Measurements from ENCODE around the gene MRPL42. TPM values are rescaled to one million over a fixed set of nuclear protein-coding genes. Genes with fewer than 3 reads are reported as not detected.

The MRPL42 gene
- total RNA-seq, 1 donor from 2014 or later: 287 TPM

DNA sequence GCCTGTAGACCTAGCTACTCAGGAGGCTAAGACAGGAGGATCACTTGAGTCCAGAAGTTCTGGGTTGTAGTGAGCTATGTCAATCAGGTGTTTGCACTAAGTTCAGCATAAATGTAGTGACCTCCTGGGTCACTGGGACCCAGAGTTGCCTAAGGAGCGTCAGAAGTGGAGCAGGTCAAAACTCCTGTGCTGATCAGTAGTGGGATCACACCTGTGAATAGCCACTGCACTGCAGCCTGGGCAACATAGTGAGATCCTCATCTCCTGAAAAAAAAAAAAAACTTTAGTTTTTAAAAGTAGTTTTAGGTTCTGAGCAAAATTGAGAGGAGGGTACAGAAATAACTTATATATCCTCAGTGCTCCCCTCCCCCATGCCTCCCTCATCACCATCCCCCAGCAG lies 42.2 kb downstream of the MRPL42 start:
- Histone ChIP-seq H4K20me1 (ENCODE audit: low read depth) (no peaks in the 10 kb centered on the region), H3K9me3 (ENCODE audit: low read depth) (no peaks in the 10 kb centered on the region), H3K36me3 (no peaks in the 10 kb centered on the region), H3K4me3 (no peak overlapping the region), H3K4me1 (no peaks in the 10 kb centered on the region), H3F3A (ENCODE audit: low read depth) (no peaks in the 10 kb centered on the region), H2AFZ (replicated peaks) (no peak overlapping the region), H3K9ac (no peak overlapping the region), H3K4me2 (no peak overlapping the region), H3K27me3 (no peaks in the 10 kb centered on the region), H3K79me2 (ENCODE audit: low read depth) (no peaks in the 10 kb centered on the region), H3K27ac (no peak overlapping the region)
- TF ChIP-seq, protein P1, sequence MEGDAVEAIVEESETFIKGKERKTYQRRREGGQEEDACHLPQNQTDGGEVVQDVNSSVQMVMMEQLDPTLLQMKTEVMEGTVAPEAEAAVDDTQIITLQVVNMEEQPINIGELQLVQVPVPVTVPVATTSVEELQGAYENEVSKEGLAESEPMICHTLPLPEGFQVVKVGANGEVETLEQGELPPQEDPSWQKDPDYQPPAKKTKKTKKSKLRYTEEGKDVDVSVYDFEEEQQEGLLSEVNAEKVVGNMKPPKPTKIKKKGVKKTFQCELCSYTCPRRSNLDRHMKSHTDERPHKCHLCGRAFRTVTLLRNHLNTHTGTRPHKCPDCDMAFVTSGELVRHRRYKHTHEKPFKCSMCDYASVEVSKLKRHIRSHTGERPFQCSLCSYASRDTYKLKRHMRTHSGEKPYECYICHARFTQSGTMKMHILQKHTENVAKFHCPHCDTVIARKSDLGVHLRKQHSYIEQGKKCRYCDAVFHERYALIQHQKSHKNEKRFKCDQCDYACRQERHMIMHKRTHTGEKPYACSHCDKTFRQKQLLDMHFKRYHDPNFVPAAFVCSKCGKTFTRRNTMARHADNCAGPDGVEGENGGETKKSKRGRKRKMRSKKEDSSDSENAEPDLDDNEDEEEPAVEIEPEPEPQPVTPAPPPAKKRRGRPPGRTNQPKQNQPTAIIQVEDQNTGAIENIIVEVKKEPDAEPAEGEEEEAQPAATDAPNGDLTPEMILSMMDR (IDR thresholded peaks at IDR 0.05): no peak
- TF ChIP-seq EZH2 (IDR thresholded peaks at IDR 0.05) (no peak), EZH2phosphoT487 (IDR thresholded peaks at IDR 0.05) (no peak)
- DNase-seq (ENCODE audit: low spot score): no peak
- H3K36me3 Mint-ChIP-seq: peaks cover 10% of the 10 kb centered on the region
- H3K4me1 Mint-ChIP-seq: no peaks in the 10 kb centered on the region
- no peak overlapping the region for H3K4me3 Mint-ChIP-seq
- H3K27me3 Mint-ChIP-seq (ENCODE audit: insufficient read depth, low read depth): peaks cover 2% of the 10 kb centered on the region
- no peaks in the 10 kb centered on the region for H3K9me3 Mint-ChIP-seq
- H3K27ac Mint-ChIP-seq: no peak overlapping the region

DNA sequence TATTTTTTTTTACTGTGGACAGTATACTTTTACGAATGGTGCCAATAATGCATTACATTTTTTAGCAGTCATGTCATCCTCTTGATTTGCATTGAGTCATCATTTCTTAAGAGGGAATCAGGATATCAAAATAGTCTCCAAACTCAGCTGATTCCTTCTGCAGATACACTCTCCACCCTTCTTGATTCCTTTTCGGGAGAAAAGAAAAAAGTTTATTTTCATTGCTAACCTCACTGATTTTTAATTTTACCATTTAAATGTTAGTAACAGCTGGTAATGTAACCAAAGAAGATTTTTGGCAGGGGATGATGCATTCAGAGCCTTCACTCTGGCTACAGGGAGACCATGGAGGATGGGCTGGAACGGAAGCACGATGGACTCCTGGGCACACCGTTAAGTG lies 47.5 kb downstream of the MRPL42 start:
- no peaks in the 10 kb centered on the region for H4K20me1 ChIP-seq (ENCODE audit: low read depth)
- Mint-ChIP-seq H3K9me3 (no peaks in the 10 kb centered on the region), H3K36me3 (peaks cover 5% of the 10 kb centered on the region), H3K27ac (no peak overlapping the region), H3K27me3 (ENCODE audit: insufficient read depth, low read depth) (peaks cover under 1% of the 10 kb centered on the region), H3K4me3 (no peak overlapping the region), H3K4me1 (peaks cover 2% of the 10 kb centered on the region)
- no peak for DNase-seq (ENCODE audit: low spot score)
- no peaks in the 10 kb centered on the region for H3K36me3 ChIP-seq
- no peak overlapping the region for H3K9ac ChIP-seq
- no peak overlapping the region for H3K4me2 ChIP-seq
- no peaks in the 10 kb centered on the region for H3K27me3 ChIP-seq
- no peaks in the 10 kb centered on the region for H3K9me3 ChIP-seq (ENCODE audit: low read depth)
- H2AFZ ChIP-seq (replicated peaks): no peak overlapping the region
- H3K79me2 ChIP-seq (ENCODE audit: low read depth): no peaks in the 10 kb centered on the region
- no peak for TF ChIP-seq EZH2phosphoT487 (IDR thresholded peaks at IDR 0.05)
- no peaks in the 10 kb centered on the region for H3F3A ChIP-seq (ENCODE audit: low read depth)
- H3K4me3 ChIP-seq: no peak overlapping the region
- peaks cover 4% of the 10 kb centered on the region for H3K4me1 ChIP-seq
- H3K27ac ChIP-seq: no peak overlapping the region

DNA sequence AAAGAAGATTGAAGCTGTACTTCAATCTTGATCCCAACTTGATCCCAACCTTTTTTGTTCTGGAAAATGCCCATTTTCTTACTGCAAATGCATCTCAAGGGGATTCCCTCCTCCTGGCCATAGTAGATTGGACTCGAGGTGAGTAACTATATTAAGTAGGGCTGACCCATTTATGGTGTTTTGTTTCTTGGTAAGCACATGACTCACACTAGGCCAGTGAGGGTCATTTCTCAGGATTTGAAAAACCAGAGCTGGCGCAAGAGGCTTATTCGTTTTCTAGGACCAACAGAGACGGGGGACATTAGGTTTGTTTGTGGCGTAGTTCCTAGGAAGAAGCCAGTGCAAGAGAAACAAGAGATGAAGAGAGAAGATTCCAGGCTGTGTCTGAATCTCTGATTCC lies 51.4 kb downstream of the MRPL42 start:
- Histone ChIP-seq H3K27ac (no peak overlapping the region), H2AFZ (replicated peaks) (no peak overlapping the region), H3K9ac (no peak overlapping the region), H3K4me1 (peaks cover 7% of the 10 kb centered on the region), H3K27me3 (no peaks in the 10 kb centered on the region), H3K4me2 (no peak overlapping the region), H4K20me1 (ENCODE audit: low read depth) (no peaks in the 10 kb centered on the region), H3K9me3 (ENCODE audit: low read depth) (no peaks in the 10 kb centered on the region), H3K36me3 (no peaks in the 10 kb centered on the region), H3K79me2 (ENCODE audit: low read depth) (no peaks in the 10 kb centered on the region), H3F3A (ENCODE audit: low read depth) (no peaks in the 10 kb centered on the region), H3K4me3 (no peak overlapping the region)
- TF ChIP-seq, protein P1 (IDR thresholded peaks at IDR 0.05): no peak
- no peak for TF ChIP-seq EZH2 (IDR thresholded peaks at IDR 0.05)
- no peak for TF ChIP-seq EZH2phosphoT487 (IDR thresholded peaks at IDR 0.05)
- Mint-ChIP-seq H3K4me1 (peaks cover 5% of the 10 kb centered on the region), H3K27me3 (ENCODE audit: insufficient read depth, low read depth) (no peaks in the 10 kb centered on the region), H3K9me3 (no peaks in the 10 kb centered on the region), H3K27ac (no peak overlapping the region), H3K4me3 (no peak overlapping the region), H3K36me3 (peaks cover 3% of the 10 kb centered on the region)
- no peak for DNase-seq (ENCODE audit: low spot score)

DNA sequence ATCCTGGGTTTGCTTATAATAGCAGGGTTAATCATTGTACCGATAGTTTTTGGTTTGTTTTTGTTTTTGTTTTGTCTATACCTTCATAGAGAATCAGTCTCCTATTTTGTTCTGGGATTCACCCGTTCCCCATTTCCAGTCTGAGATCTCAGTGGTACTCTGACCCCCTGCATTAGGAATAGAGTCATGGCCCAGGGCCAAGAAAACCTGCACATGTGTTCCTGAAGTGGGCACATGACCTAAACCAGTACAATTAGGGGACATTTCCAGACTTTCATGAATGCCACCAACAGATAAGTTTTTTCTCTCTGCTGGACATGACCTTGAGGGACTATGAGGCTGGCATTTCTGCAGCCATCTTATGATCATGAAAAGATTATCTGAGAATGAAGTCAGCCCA lies 52.5 kb downstream of the MRPL42 start:
- Histone ChIP-seq H3K36me3 (no peaks in the 10 kb centered on the region), H4K20me1 (ENCODE audit: low read depth) (no peaks in the 10 kb centered on the region), H3K4me1 (peaks cover 7% of the 10 kb centered on the region), H3K79me2 (ENCODE audit: low read depth) (no peaks in the 10 kb centered on the region), H2AFZ (replicated peaks) (no peak overlapping the region), H3K4me3 (no peak overlapping the region), H3K27ac (no peak overlapping the region), H3K9me3 (ENCODE audit: low read depth) (no peaks in the 10 kb centered on the region), H3F3A (ENCODE audit: low read depth) (no peaks in the 10 kb centered on the region), H3K27me3 (no peaks in the 10 kb centered on the region), H3K4me2 (no peak overlapping the region), H3K9ac (no peak overlapping the region)
- Mint-ChIP-seq H3K36me3 (peaks cover 3% of the 10 kb centered on the region), H3K9me3 (no peaks in the 10 kb centered on the region), H3K4me3 (no peak overlapping the region), H3K27ac (no peak overlapping the region), H3K27me3 (ENCODE audit: insufficient read depth, low read depth) (no peaks in the 10 kb centered on the region), H3K4me1 (peaks cover 5% of the 10 kb centered on the region)
- TF ChIP-seq EZH2 (IDR thresholded peaks at IDR 0.05) (no peak), EZH2phosphoT487 (IDR thresholded peaks at IDR 0.05) (no peak)
- TF ChIP-seq, protein P1 (IDR thresholded peaks at IDR 0.05): no peak
- no peak for DNase-seq (ENCODE audit: low spot score)

All from neural progenitor cell (in vitro differentiated cells).